Kidney capillary endothelial cell (primary cell): ENCODE data around the gene ARPIN.
A peak's percentile ranks its signal among the peaks of the same experiment; 100 is the strongest.
"Not testable (repeated sequence)": the region's sequence is repeated elsewhere in the genome, so short reads cannot be mapped to it uniquely, and the experiment has no call there.

Source experiments
- DNase-seq: peaks from one replicate; pipeline ENCODE4 v3.0.0-alpha.2; 2018; ENCODE audit warnings: low spot score

Gene ARPIN

GRCh38 chr15:89910891-89911626 is 1.7 kb downstream of the ARPIN start:
- no peak for DNase-seq

GRCh38 chr15:89909611-89910010 is 3.1 kb downstream of the ARPIN start:
- DNase-seq: no peak

- DNase-seq: no peak
Measured at GRCh38 chr15:89908226-89908625, 4.5 kb downstream of the ARPIN start.

GRCh38 chr15:89907289-89907688 is 5.5 kb downstream of the ARPIN start:
- DNase-seq: no peak

- no peak for DNase-seq
Measured at GRCh38 chr15:89905846-89906378, 6.8 kb downstream of the ARPIN start.

- DNase-seq: no peak
Measured at GRCh38 chr15:89904519-89904918, 8.2 kb downstream of the ARPIN start.

GRCh38 chr15:89903858-89904130 is 9.0 kb downstream of the ARPIN start:
- no peak for DNase-seq

GRCh38 chr15:89903015-89903857 is 9.5 kb downstream of the ARPIN start:
- no peak for DNase-seq

- no peak for DNase-seq
Measured at GRCh38 chr15:89900849-89901248, 11.9 kb downstream of the ARPIN start.

- DNase-seq: no peak
Measured at GRCh38 chr15:89899951-89900567, 12.7 kb downstream of the ARPIN start.

- DNase-seq: no peak
Measured at GRCh38 chr15:89899295-89899945, 13.3 kb downstream of the ARPIN start.

- DNase-seq: peak; percentile 29
Measured at GRCh38 chr15:89898614-89899294, 14.0 kb downstream of the ARPIN start.

GRCh38 chr15:89898146-89898545 is 14.6 kb downstream of the ARPIN start:
- no peak for DNase-seq

- DNase-seq: peak; percentile 90
Measured at GRCh38 chr15:89893696-89894447, 18.9 kb downstream of the ARPIN start, which contains the start of gene AP3S2. Gene AP3S2, minus strand, starts transcription at chr15:89893994. Its CDS starts 45 bp downstream, at chr15:89893949.

GRCh38 chr15:89893027-89893426 is 19.7 kb downstream of the ARPIN start:
- DNase-seq: no peak

GRCh38 chr15:89888214-89888804 is 24.4 kb downstream of the ARPIN start:
- no peak for DNase-seq

GRCh38 chr15:89885611-89886010 is 27.1 kb downstream of the ARPIN start:
- no peak for DNase-seq

GRCh38 chr15:89885179-89885578 is 27.6 kb downstream of the ARPIN start:
- DNase-seq: not testable (repeated sequence)

- no peak for DNase-seq
Measured at GRCh38 chr15:89883518-89883917, 29.2 kb downstream of the ARPIN start.

GRCh38 chr15:89880727-89881126 is 32.0 kb downstream of the ARPIN start:
- DNase-seq: no peak
